ENCODE measurements around the gene PTPRA.

The PTPRA gene

DNA sequence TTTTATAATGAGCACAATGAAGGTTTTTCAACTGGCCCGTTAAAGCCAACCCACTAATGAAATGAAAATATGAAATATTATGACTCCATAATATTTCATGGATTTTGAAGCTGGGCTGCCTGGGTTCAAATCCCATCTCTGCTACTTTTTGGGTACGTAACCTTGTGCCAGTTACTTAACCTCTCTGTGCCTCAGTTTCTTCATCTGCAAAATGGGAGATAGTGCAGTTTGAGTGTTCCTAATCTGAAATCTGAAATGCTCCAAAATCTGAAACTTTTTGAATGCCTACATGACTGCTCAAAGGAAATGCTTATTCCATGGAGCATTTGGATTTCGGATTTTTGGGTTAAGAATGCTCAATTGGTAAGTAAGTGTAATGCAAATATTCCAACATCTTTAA is 29.5 kb downstream of the PTPRA start:
- H3K4me3 ChIP-seq (ENCODE audit: low read depth, low read length) = no peak overlapping the region
- TF ChIP-seq, protein P1, sequence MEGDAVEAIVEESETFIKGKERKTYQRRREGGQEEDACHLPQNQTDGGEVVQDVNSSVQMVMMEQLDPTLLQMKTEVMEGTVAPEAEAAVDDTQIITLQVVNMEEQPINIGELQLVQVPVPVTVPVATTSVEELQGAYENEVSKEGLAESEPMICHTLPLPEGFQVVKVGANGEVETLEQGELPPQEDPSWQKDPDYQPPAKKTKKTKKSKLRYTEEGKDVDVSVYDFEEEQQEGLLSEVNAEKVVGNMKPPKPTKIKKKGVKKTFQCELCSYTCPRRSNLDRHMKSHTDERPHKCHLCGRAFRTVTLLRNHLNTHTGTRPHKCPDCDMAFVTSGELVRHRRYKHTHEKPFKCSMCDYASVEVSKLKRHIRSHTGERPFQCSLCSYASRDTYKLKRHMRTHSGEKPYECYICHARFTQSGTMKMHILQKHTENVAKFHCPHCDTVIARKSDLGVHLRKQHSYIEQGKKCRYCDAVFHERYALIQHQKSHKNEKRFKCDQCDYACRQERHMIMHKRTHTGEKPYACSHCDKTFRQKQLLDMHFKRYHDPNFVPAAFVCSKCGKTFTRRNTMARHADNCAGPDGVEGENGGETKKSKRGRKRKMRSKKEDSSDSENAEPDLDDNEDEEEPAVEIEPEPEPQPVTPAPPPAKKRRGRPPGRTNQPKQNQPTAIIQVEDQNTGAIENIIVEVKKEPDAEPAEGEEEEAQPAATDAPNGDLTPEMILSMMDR (IDR thresholded peaks at IDR 0.05; ENCODE audit: control insufficient read depth, extremely low read depth, insufficient read depth) = no peak
- no peak for DNase-seq (ENCODE audit: low read depth)

DNA sequence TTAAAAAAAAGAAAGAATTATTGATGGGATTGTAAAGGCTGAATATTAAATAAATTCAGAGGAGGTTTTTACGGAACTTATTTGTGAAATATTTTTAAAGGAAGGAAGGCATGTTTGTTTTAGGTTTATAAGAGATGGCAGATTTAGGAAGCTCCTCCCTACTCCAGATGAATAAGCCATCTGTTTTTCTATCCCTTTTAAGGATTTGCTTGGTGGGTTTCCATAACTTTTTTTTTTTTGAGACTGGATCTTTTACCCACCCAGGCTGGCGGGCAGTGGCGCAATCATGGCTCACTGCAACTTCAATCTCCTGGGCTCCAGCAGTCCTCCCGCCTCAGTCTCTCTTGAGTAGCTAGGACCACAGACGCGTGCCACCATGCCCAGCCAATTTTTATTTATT is 30.4 kb downstream of the PTPRA start:
- TF ChIP-seq, protein P1 (IDR thresholded peaks at IDR 0.05; ENCODE audit: control insufficient read depth, extremely low read depth, insufficient read depth) = no peak
- DNase-seq (ENCODE audit: low read depth) = no peak
- H3K4me3 ChIP-seq (ENCODE audit: low read depth, low read length) = no peak overlapping the region

DNA sequence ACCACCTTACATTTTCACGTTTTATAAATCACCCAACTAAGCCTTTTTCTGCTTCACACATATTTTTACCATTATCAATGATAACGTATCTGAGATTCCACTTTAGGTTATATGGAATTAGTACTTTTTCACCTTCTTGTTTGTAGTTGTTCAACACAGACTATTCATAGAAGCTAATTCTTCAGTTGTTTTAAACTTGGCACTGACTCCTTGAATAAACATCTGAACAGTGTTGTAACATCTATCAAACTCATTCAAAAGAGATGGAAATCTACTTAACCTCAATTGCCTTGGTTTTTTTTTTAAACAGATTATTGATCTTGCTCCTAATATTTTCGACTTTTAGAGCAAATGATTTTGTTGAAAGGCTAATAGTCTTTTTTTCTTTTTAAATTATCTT is 34.2 kb downstream of the PTPRA start:
- TF ChIP-seq, protein P1 (IDR thresholded peaks at IDR 0.05; ENCODE audit: control insufficient read depth, extremely low read depth, insufficient read depth) = no peak
- DNase-seq (ENCODE audit: low read depth) = no peak
- H3K4me3 ChIP-seq (ENCODE audit: low read depth, low read length) = no peak overlapping the region

DNA sequence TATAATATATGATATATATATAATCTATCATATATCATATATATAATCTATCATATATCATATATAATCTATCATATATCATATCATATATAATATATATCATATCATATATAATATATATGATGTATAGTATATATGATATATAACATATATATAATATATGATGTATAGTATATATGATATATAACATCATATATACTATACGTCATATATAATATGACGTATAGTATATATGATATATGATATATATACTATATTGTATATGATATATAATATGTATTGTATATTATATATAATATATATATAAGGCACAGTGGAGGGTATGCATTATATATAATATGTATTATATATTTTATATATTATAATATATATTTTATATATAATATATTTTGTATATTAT is 36.7 kb downstream of the PTPRA start:
- no peak overlapping the region for H3K4me3 ChIP-seq (ENCODE audit: low read depth, low read length)
- TF ChIP-seq, protein P1 (IDR thresholded peaks at IDR 0.05; ENCODE audit: control insufficient read depth, extremely low read depth, insufficient read depth) = no peak
- DNase-seq (ENCODE audit: low read depth) = no peak

GRCh38 chr20:2911200-2911599 is 37.9 kb downstream of the PTPRA start:
- TF ChIP-seq, protein P1 (IDR thresholded peaks at IDR 0.05; ENCODE audit: control insufficient read depth, extremely low read depth, insufficient read depth) = no peak
- DNase-seq (ENCODE audit: low read depth) = no peak
- no peak overlapping the region for H3K4me3 ChIP-seq (ENCODE audit: low read depth, low read length)

GRCh38 chr20:2914160-2914559 is 40.9 kb downstream of the PTPRA start:
- TF ChIP-seq, protein P1 (IDR thresholded peaks at IDR 0.05; ENCODE audit: control insufficient read depth, extremely low read depth, insufficient read depth) = peak; percentile 59
- no peak for DNase-seq (ENCODE audit: low read depth)
- H3K4me3 ChIP-seq (ENCODE audit: low read depth, low read length) = no peak overlapping the region

DNA sequence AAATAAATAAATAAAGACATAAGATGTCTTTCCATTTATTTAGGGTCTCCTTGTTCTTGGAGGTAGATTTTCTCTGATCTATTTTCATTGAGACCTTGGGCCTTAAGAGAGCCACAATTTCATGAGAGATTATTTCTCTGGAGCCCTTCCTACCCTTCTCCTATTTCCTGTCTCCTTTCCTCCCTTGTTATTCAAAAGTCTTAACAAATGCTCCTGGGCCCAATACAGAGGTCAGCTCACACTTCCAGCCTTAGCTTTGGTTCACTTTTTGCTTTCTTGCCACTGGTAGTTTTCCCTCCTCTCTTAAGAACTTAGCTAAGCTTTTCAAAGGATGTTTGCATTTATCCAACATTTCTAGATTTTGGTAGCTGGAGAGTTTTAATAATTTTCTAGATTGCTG is 44.0 kb downstream of the PTPRA start:
- no peak overlapping the region for H3K4me3 ChIP-seq (ENCODE audit: low read depth, low read length)
- DNase-seq (ENCODE audit: low read depth) = no peak
- TF ChIP-seq, protein P1 (IDR thresholded peaks at IDR 0.05; ENCODE audit: control insufficient read depth, extremely low read depth, insufficient read depth) = no peak
